ENCODE data around the gene MYL1.

The MYL1 gene

GRCh38 chr2:210315015-210315788, at the start of gene MYL1:
Gene MYL1 (minus strand): TSS chr2:210315174. CDS start chr2:210315042, 132 bp downstream.
- no peak for DNase-seq

- DNase-seq: no peak
Observed at GRCh38 chr2:210363876-210364275, 48.9 kb upstream of the MYL1 start.

GRCh38 chr2:210363261-210363660, 48.3 kb upstream of the MYL1 start:
- no peak for DNase-seq

- DNase-seq: no peak
Observed at GRCh38 chr2:210360412-210360811, 45.4 kb upstream of the MYL1 start.

GRCh38 chr2:210356944-210357343, 42.0 kb upstream of the MYL1 start:
- no peak for DNase-seq

- DNase-seq: no peak
Observed at GRCh38 chr2:210337159-210337558, 22.2 kb upstream of the MYL1 start.

- DNase-seq: no peak
Observed at GRCh38 chr2:210324906-210325305, 9.9 kb upstream of the MYL1 start.

GRCh38 chr2:210324458-210324857, 9.5 kb upstream of the MYL1 start:
- DNase-seq: no peak

- DNase-seq: no peak
Observed at GRCh38 chr2:210323003-210323402, 8.0 kb upstream of the MYL1 start.

- DNase-seq: no peak
Observed at GRCh38 chr2:210318891-210319290, 3.9 kb upstream of the MYL1 start.

GRCh38 chr2:210318486-210318885, 3.5 kb upstream of the MYL1 start:
- DNase-seq: no peak

- DNase-seq: no peak
Observed at GRCh38 chr2:210310550-210310949, 4.4 kb downstream of the MYL1 start.

GRCh38 chr2:210309548-210310233, 5.3 kb downstream of the MYL1 start:
- no peak for DNase-seq

GRCh38 chr2:210303498-210303897, 11.5 kb downstream of the MYL1 start:
- DNase-seq: no peak

GRCh38 chr2:210302326-210302725, 12.6 kb downstream of the MYL1 start:
- DNase-seq: no peak

- DNase-seq: no peak
Observed at GRCh38 chr2:210299866-210300373, 15.1 kb downstream of the MYL1 start.

GRCh38 chr2:210288408-210288807, 26.6 kb downstream of the MYL1 start:
- DNase-seq: no peak

GRCh38 chr2:210287301-210287700, 27.7 kb downstream of the MYL1 start:
- DNase-seq: no peak

- no peak for DNase-seq
Observed at GRCh38 chr2:210286123-210286680, 28.8 kb downstream of the MYL1 start.

GRCh38 chr2:210277133-210277532, 37.8 kb downstream of the MYL1 start:
- DNase-seq: no peak

- no peak for DNase-seq
Observed at GRCh38 chr2:210271300-210271699, 43.7 kb downstream of the MYL1 start.

GRCh38 chr2:210269148-210269547, 45.8 kb downstream of the MYL1 start:
- DNase-seq: no peak

GRCh38 chr2:210268281-210268680, 46.7 kb downstream of the MYL1 start:
- no peak for DNase-seq

GRCh38 chr2:210267698-210268097, 47.3 kb downstream of the MYL1 start:
- no peak for DNase-seq
